Measurements from ENCODE around the gene TRAF3IP1.
A peak's percentile ranks its signal among the peaks of the same experiment; 100 is the strongest.
"Not testable (repeated sequence)": the region's sequence is repeated elsewhere in the genome, so short reads cannot be mapped to it uniquely, and the experiment has no call there.

TRAF3IP1 gene

GRCh38 chr2:238320246-238320647 lies at the start of gene TRAF3IP1:
Gene TRAF3IP1 (plus strand): TSS chr2:238320518. CDS start chr2:238320663, 145 bp downstream.
- no peak for TF ChIP-seq CTCF (IDR thresholded peaks at IDR 0.05; ENCODE audit: low read depth, low read length)
- TF ChIP-seq MYC (IDR thresholded peaks at IDR 0.05; ENCODE audit: low read depth, low read length): no peak
- peak; percentile 86 for DNase-seq (ENCODE audit: low read depth)
- peak within 1 kb of the TSS; percentile 65 for H3K4me3 ChIP-seq (ENCODE audit: low read depth, low read length)

- no peak for TF ChIP-seq MAX (IDR thresholded peaks at IDR 0.05; ENCODE audit: low read depth, low read length)
- no peak for TF ChIP-seq CTCF (IDR thresholded peaks at IDR 0.05; ENCODE audit: low read depth, low read length)
- TF ChIP-seq POLR2A (IDR thresholded peaks at IDR 0.05; ENCODE audit: extremely low read depth, insufficient read length): no peak
- no peak for TF ChIP-seq MYC (IDR thresholded peaks at IDR 0.05; ENCODE audit: low read depth, low read length)
- no peak overlapping the region for H3K4me3 ChIP-seq (ENCODE audit: low read depth, low read length)
- DNase-seq (ENCODE audit: low read depth): no peak
Measured at GRCh38 chr2:238270606-238271005, 49.7 kb upstream of the TRAF3IP1 start.

GRCh38 chr2:238271061-238271554 lies 49.2 kb upstream of the TRAF3IP1 start:
- H3K4me3 ChIP-seq (ENCODE audit: low read depth, low read length): no peak overlapping the region
- no peak for DNase-seq (ENCODE audit: low read depth)
- TF ChIP-seq MYC (IDR thresholded peaks at IDR 0.05; ENCODE audit: low read depth, low read length) (no peak), CTCF (IDR thresholded peaks at IDR 0.05; ENCODE audit: low read depth, low read length) (no peak), MAX (IDR thresholded peaks at IDR 0.05; ENCODE audit: low read depth, low read length) (no peak)

GRCh38 chr2:238271686-238272085 lies 48.6 kb upstream of the TRAF3IP1 start:
- DNase-seq (ENCODE audit: low read depth); H3K4me3 ChIP-seq (ENCODE audit: low read depth, low read length): not testable (repeated sequence)

- TF ChIP-seq MYC (IDR thresholded peaks at IDR 0.05; ENCODE audit: low read depth, low read length): no peak
- no peak for TF ChIP-seq POLR2A (IDR thresholded peaks at IDR 0.05; ENCODE audit: extremely low read depth, insufficient read length)
- TF ChIP-seq MAX (IDR thresholded peaks at IDR 0.05; ENCODE audit: low read depth, low read length): no peak
- no peak for TF ChIP-seq CTCF (IDR thresholded peaks at IDR 0.05; ENCODE audit: low read depth, low read length)
- H3K4me3 ChIP-seq (ENCODE audit: low read depth, low read length): no peak overlapping the region
- no peak for DNase-seq (ENCODE audit: low read depth)
Measured at GRCh38 chr2:238272156-238272555, 48.2 kb upstream of the TRAF3IP1 start.

GRCh38 chr2:238273433-238273832 lies 46.9 kb upstream of the TRAF3IP1 start:
- DNase-seq (ENCODE audit: low read depth); H3K4me3 ChIP-seq (ENCODE audit: low read depth, low read length): not testable (repeated sequence)

- DNase-seq (ENCODE audit: low read depth): no peak
- TF ChIP-seq CTCF (IDR thresholded peaks at IDR 0.05; ENCODE audit: low read depth, low read length) (no peak), POLR2A (IDR thresholded peaks at IDR 0.05; ENCODE audit: extremely low read depth, insufficient read length) (no peak), MAX (IDR thresholded peaks at IDR 0.05; ENCODE audit: low read depth, low read length) (no peak), MYC (IDR thresholded peaks at IDR 0.05; ENCODE audit: low read depth, low read length) (no peak)
- no peak overlapping the region for H3K4me3 ChIP-seq (ENCODE audit: low read depth, low read length)
Measured at GRCh38 chr2:238274152-238274865, 46.0 kb upstream of the TRAF3IP1 start.

Data from NB4 (cell line).